NCI-H82 treated with DMSO at 0.1 percent for 48 hours (cell line): Measurements from ENCODE around the gene GALNT2.

ENCODE experiments used
- DNase-seq: peaks from one replicate; lab custom pipeline; 2025; ENCODE audit not compliant: unreplicated experiment; lab: John Stamatoyannopoulos, UW

GALNT2 gene

DNA sequence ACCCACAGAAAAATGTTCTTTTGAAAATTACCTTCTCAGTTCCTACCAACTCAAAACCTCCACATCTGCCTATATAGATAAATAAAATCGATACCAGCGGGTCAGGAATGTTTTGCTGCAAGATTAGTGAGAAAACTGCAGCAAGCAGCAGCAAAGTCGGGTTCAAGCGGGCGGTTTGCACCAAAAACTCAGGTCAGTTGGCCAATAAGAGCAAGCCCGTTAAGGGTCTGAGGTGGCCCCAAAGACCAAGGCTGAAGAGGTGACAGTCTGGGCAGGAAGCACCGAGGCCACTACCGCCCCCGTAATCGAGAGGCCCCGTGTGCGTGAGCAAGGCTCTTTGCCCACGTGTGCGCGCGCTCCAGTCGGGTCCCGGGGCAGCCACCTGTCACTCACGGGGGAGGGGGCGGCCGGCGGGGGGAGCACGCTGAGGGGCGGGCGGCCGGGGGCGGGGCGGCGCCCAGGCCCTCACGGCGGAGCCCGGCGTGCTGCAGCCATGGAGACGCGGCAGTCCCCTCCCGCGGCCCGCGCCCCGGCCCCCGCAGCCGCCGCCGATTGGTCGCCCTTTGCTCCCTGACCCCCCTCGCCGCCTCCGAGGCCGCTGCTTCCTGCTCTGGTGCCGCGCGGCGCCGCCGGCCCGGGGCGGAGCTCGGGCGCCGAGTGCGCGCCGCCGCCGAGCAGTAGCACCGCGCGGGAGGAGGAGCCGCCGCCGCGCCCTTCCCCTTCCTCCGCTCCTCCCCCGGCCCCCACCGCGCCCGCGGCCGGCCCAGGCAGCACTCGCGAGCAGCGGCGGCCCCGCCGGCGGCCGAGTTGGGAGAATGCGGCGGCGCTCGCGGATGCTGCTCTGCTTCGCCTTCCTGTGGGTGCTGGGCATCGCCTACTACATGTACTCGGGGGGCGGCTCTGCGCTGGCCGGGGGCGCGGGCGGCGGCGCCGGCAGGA lies at the start of gene GALNT2:
TSS of gene GALNT2 (plus strand) at position 773 of the 939 bp plus-strand sequence. CDS start at position 816, 43 bp downstream.
- DNase-seq: peak; percentile 91

DNA sequence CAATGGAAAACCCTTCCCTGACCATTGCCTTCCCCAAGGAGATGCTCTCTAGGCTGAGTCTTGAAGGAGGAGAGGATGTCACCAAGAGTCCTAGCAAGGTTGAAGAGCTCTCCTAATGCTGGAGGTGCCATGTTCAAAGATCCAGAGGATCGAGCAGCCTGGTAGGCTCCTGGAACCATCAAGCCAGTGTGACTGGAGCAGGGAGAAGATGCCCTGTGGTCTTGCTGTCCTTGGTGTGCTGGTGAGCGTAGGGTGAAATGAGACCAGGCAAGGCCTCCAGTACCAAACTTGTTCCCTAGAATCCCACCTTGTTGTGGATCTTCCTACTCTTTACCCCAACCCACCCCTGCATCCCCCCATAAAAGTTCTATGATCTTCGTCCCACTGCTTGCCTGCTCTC lies 46.6 kb upstream of the GALNT2 start:
- DNase-seq: no peak

DNA sequence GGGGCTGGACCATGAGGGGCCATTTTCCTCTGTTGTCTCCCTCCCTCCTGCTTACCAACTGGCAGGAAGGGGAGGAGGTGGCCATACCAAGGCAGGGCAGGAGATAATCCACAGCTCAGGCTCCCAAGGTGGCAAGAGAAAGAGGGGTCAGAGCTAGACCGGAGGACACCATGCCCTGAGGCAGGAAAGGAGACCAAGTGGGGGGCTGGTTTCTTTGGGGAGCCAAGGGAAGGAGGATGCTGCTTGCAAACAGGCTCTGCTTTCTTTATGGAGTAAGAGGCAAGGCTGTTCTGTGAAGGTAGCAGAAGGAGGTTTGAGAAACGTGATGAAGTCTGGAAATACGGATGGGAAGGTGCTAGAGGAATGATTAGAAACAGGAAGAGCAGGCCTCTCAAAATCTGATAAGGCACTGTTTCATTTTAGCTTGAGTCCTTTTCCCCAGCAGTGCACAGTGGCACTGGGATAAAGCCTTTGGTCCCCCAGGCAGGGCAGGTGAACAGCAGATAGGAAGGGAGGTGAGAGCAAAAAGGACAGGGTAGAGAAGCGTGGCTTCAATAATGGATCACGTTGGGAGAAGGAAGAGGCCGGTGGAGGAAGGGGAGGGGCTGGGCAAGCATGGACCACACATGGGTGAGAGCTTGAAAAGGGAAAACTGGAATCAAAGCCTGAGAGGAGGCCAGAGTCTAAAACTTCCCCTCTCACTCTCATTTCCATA lies 44.2 kb upstream of the GALNT2 start:
- DNase-seq: no peak

DNA sequence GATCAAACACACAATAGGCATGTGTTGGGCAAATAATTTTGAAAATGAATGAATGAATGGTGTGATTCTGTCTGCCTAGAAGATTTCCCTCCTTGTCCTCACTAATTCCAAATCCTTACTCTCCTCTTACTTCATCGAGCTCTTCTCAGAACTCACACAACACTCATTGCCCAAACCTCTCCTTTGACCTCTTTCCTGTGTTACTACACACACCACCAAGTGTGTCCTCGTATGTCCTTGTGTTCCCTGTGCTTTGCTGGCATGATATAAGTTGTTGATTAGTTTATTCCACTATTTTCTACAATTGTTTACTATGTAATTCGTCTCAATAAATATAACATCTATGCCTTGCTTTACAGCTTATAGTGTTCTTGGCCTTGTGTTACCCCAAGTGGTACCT lies 41.4 kb upstream of the GALNT2 start:
- no peak for DNase-seq

DNA sequence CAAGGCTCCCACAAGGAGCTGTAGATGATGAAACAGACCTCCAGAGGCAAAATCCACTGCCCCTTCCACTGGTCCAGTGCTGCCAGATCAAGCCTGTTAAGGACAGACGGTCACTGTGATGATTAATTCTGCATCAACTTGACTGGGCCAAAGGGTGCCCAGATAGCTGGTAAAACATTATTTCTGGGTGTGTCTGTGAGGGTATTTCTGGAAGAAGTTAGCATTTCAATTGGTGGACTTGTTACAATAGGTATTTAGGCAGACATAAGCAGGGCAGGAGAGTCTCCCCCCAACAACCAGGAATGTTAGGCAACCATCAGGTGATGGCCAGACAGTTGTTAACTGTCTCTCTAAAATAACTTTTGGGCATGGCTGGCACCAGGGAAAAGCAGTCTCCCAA lies 40.9 kb upstream of the GALNT2 start:
- DNase-seq: no peak

DNA sequence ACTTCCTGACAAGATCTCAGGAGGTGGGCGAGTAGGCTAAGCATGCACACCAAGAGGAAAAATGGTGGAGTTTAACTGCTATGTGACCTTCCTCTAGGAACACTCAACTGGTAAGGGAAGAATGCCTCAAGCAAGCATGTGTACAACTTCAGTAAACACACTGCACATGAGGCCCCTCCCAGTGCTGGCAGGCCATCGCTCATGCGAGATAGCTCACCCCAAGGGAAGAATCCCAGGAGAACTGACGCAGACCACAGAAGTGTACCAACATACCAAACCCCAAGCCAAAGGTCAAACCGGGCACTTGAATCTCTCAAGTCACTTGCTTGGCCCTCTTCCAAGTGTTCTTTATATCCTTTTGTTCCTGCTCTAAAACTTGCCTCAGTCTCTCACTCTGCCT lies 40.5 kb upstream of the GALNT2 start:
- no peak for DNase-seq

DNA sequence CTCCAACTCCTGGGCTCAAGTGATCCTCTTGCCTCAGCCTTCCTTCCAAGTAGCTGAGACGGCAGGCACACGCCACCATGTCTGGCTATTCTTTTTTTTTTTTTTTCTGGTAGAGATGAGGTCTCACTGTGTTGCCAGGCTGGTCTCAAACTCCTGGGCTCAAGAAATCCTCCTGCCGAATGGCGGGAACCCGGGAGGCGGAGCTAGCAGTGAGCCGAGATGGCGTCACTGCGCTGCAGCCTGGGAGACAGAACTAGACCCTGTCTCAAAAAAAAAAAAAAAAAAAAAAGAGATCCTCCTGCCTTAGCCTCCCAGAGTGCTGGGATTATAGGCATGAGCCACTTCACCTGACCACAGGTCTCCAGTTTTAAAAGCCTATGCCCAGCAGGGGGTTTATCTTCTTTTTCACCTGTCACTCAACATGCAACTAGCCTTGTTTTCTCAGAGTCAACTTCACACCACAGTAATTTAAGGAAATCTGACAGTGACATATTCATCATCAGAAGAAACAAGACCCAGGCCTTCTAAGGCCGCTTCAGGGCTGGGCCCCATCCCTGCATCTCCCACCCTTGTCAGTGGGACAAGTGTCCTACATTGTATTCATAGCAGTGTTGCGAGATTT lies 38.3 kb upstream of the GALNT2 start:
- no peak for DNase-seq

DNA sequence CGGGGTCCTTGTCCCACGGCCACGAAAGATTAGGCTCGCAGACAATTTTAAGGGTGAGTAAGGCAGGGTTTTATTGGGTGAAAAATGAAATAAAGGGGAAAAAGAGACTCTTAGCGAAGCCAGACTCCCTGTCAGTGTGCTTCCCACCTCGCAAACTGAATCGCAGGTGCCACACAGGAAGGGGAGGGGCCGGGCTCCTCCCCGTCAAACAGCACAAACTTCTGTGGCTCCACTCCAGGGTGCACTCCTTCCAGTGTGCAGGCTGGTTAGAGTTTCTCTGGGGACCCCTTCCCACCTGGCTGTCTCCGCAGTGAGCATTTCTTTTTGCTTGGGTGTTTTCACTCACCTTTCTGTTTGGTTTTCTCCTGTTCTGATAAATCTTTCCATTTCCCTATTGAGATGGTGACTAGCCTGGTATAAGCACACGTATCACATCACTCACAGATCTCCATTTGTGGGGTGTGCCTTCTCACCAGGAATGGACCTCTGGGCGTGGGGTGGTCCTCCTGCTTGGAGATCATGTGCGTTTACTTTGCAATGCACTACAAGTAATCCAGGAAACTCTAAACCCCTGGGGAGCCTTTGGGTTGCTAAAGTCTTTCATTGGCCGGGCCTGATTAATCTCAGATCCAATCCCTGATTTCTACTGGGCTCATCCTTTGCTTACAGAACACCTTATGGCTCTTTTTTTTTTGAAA lies 37.6 kb upstream of the GALNT2 start:
- peak; percentile 4 for DNase-seq

DNA sequence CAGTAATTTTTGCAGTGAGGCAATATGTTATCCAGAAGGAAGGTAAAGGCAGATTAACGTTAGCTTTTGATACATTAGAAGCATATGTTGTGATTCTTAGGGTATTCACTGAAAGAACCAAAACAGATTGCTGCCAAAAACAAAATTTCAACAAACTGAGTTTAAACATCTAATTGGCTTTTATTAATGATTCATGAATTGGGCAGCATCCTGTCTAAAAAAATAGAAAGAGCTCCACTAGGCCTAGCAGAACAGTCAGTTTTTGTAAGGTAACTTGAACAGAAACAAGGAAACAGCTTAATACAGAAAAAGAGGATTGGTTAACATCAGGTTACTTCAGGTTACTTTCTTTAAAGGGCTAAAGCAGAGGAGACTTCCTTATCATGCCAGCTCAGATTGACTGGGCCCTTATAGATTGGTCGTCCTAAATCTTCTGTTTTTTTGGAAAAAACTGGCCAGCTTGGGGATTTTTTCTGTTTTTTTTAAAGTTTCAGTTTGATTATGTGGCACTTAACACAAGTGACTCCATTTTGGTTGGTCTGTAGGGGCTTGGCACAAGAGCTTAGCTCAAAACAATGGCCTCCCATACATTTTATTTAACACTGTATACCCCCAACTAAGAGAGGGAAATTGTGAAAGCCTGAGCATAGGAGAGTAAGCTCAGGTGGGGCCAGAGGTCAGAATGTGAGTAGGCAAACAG lies 36.8 kb upstream of the GALNT2 start:
- no peak for DNase-seq

DNA sequence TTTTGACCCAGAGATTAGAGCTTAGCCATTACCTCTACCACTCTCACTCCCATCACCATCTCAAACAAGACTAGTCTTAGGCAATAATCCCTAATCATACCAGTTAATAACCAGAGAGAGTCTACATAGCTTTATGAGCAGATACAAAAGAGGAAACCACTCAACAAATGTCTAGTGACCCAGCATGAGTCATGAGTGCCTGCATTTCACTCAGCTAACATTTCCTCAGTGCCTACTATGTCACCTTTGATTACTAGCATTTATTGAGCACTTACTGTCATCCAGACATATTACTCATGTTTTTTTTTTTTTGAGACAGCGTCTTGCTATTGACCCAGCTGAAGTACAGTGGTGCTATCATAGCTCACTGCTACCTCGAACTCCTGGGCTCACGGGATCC lies 35.9 kb upstream of the GALNT2 start:
- no peak for DNase-seq

DNA sequence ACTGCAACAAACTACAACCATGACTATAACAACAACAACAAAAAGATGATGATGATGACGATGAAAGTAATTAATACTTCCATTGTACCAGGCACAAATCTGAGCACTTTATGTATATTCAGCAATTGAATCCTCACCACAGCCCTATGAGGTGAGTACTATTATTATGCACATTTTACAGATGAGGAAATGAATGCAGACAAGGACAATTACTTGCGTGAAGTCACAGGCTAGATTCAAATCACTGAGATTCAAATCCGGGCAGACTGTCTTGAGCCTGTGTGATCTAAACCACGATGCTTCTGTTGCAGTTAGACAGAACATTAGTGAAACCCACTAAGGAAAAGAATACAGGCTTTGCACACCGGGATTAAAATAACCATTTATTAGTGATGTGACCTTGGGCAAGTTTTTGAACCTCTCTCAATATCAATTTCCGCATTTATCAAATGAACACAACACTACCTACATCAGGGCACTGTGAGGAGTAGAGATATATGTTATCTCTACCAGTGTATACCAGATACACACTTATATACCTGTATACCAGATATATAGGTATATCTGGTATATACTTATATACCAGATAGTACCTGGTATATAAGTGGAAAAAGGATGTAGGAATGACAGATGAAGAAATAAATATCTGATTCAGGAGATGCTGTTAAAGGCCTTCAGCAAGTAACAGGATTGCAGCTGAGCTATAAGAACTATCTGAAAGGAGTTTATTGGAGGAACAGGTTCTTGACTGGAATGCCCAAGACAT lies 34.3 kb upstream of the GALNT2 start:
- DNase-seq: no peak

DNA sequence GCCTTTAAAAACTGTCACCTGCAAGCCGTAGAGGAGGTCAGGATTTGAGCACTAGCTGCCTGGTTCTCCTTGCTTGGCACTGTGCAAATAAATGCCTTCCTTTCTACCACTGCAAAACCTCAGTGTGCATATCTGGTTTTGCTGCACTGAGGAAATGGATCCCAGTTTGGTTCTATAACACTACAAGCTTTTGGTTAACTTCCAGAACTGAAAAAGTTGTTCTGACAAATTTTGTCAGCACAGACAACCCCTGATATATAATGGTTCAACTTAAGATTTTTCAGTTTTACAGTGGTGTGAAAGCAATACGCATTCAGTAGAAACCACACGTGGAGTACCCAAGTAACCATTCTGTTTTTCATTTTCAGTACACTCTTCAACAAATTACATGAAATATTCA lies 29.8 kb upstream of the GALNT2 start:
- no peak for DNase-seq

DNA sequence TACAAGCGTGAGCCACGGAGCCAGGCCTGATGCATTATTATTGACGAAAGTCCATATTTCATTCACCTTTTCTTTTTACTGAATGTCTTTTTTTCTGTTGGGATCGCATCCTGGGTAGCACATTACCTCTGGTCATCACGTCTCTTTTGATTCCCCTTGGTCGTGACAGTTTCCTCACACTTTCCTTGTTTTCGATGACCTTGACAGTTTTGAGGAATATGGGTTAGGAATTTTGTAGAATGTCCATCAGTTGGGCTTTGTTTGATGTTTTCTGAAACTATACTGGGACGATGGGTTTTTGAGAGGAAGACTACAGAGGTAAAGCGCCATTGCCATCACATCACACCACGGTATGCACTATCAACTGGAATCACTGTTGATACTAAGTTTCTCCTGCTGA lies 26.6 kb upstream of the GALNT2 start:
- DNase-seq: no peak

DNA sequence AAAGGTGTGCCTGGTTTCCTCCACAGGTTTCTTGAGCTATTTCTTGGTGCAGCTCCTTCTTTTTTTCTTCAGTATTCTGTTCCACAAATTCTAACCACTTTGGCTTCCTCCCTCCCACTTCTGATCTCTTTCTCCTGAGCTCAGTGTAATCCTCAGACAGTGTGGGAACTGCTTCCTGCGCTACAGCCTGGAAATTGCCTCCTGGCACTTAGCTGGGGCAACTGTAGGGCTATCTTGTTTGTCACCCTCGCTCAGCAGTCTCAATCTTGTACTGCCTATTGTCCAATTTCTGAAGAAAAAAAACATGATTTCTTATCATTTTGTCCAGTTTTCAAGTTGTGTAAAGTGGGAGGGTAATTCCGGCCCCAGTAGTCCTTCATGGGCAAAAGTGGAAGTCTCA lies 24.0 kb upstream of the GALNT2 start:
- no peak for DNase-seq

DNA sequence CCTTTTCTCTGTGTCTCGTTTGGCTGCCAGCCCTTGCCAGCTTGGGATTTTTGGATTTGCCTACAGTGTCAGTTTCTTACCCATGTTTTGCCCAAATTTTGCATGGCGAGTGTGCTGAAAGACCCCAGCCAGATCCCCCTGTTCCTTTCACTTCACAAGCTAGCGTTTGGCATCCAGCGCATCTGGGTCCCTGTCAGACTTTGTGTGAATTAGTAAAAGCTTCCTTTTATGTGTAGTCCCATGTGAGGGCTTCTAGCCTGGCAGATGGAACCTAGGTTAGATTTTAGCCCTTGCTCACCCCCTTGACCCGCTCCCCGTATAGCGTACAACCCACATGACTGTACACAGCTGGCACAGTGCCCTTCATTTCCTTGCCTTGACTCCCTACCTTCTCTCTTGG lies 22.3 kb upstream of the GALNT2 start:
- DNase-seq: no peak

DNA sequence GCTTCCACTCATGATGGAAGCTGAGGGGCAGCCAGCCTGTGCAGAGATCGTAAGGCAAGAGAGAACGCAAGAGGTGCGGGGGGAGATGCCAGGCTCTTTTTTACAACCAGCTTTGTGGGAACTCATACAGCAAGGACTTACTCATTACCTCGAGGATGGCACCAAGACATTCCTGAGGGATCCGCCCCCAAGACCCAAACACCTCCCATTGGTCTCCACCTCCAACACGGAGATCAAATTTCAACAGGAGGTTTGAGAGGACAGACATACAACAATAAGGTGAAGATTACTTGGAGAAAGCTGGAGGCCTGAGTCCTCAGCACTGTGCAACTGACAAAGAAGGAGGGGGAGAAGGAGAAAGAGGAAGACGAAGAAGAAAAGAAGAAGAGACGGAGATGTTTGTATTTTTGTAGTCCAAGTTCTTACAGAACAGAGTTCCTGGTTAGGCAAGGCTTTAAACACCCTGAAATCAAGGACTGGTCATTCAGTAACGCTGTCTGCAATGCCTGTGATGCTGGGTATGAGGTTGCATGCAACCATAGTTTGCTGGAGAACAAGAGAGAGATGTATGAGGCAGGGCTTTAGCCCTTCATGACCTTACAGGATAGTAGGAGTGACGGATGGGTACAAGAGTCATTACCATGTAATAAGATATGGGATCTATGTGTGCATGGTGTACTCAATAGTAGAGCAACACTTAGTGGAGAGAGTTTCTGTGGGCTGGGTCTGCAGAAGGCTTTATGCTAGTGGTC lies 19.7 kb upstream of the GALNT2 start:
- no peak for DNase-seq

DNA sequence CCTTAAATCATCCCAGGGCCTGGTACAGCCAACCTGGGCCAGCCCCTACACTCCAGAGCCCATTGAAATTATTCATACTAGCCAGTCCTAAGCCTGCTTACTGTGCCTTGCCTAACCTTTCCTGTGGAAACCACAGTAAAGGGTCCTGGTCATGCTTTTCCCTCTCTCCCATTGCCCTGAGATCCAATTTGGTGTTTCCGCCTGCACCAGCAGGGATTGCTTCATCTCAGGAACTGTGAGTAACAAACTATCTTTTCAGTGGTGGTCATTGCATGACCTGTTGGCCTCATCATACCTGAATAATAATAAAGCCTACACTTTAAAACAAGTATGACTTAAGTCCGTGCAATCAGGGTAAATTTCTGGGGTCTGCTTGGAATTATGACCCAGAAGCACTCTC lies 18.7 kb upstream of the GALNT2 start:
- no peak for DNase-seq

DNA sequence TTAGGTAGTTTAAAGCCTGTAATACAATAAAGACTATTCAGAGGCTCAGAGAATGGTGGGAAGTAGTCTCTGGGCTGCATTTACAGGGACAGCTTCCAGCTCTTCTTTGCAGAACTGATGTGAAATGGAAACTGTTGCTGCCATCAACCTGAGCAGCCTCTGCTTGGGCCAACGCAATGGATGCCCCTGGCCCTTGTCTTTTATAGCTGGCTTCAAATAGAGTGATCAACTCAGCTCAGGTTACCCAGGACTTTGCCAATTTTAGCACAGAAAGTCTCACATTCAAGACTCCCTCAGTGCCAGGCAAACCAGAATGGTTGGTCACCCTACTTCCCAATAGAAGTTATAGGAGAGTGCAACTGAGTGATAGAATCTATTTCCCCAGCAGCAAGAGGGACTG lies 18.1 kb upstream of the GALNT2 start:
- DNase-seq: no peak

DNA sequence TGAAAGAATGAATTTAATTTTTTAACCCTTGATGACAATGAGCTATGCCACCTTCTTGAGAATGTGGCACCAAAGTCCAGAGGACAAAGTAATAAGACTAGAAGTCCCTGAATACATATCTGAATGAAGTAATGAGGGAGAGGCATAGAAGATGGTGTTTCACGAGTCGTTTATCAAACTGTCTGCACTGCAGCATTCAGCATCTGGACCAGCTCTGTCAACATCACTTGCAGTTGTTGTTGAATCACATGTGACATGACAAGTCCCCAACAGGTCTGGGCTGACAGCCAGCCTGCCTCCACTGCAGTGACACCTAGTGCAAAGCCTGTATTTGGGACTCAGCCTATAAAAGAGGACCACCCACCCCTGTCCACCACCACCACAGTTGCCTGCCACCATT lies 17.3 kb upstream of the GALNT2 start:
- DNase-seq: no peak
